Measurements from ENCODE around the gene SLCO3A1. TPM values are rescaled to one million over a fixed set of nuclear protein-coding genes. Genes with fewer than 3 reads are reported as not detected.

Gene SLCO3A1
- total RNA-seq, 4 donors from 2014 or later, result 12.1 to 22.3 (median 13.5) TPM

- TF ChIP-seq CTCF (IDR thresholded peaks at IDR 0.05; ENCODE audit: low read depth), result no peak
Observed at GRCh38 chr15:91873138-91873536, 19.6 kb downstream of the SLCO3A1 start.

GRCh38 chr15:91874171-91874570 is 20.7 kb downstream of the SLCO3A1 start:
- TF ChIP-seq CTCF (IDR thresholded peaks at IDR 0.05; ENCODE audit: low read depth), result no peak

GRCh38 chr15:91874992-91875660 is 21.6 kb downstream of the SLCO3A1 start:
- TF ChIP-seq CTCF (IDR thresholded peaks at IDR 0.05; ENCODE audit: low read depth), result no peak

- no peak for TF ChIP-seq CTCF (IDR thresholded peaks at IDR 0.05; ENCODE audit: low read depth)
Observed at GRCh38 chr15:91876187-91876586, 22.7 kb downstream of the SLCO3A1 start.

- no peak for TF ChIP-seq CTCF (IDR thresholded peaks at IDR 0.05; ENCODE audit: low read depth)
Observed at GRCh38 chr15:91878319-91878870, 24.9 kb downstream of the SLCO3A1 start.

GRCh38 chr15:91879158-91879557 is 25.6 kb downstream of the SLCO3A1 start:
- no peak for TF ChIP-seq CTCF (IDR thresholded peaks at IDR 0.05; ENCODE audit: low read depth)

- TF ChIP-seq CTCF (IDR thresholded peaks at IDR 0.05; ENCODE audit: low read depth), result no peak
Observed at GRCh38 chr15:91880373-91880772, 26.9 kb downstream of the SLCO3A1 start.

All from subcutaneous adipose tissue (tissue), 4 donors.